Fibroblast of lung (primary cell): Measurements from ENCODE around the gene LARP4B.

Source experiments
- EZH2 ChIP-seq: IDR thresholded peaks from 2 replicates; pipeline ENCODE4 v1.5.1; 2012; ENCODE audit warnings: low read length, control low read depth, mild to moderate bottlenecking; ENCODE audit errors: missing control alignments
- TF ChIP-seq, protein P1 (sequence below), 2 donors: IDR thresholded peaks in 1 of 2; conservative IDR thresholded peaks in 1 of 2; 1 replicate in 1 of 2; 2 replicates in 1 of 2; pipeline ENCODE4 v1.5.1; 2011 to 2012; ENCODE audit warnings: low read length in 2 of 2, control low read depth in 1 of 2, inconsistent platforms in 1 of 2, low read depth in 1 of 2, mild to moderate bottlenecking in 1 of 2

DNA sequence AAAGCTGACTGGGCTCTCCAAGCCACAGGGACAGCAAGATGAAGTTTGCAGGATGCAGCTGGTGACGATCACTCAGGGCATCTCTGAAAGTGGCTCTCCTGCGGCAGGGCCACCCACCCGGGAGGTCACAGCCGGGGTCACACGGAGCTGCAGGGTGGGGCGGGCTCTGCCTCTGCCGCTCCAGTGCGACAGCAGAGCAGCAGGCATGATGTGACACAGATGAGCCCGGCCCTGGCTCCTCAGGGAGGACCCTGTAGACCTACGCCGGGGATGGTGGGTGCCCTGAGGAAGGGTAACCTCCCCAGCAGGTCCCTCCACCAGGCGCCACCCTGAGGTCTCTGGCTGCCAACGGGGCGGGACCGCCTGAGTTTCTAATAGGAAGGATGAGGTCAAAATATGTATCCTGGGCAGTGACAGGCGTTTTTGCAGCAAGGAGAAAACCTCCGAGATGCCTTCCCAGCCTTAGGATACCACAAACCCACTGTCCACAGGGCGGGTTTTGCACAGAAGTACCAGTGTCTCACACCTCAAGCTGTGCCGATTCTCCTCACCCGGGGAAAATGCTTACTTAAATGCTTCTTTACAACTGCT lies 127.2 kb downstream of the LARP4B start:
- TF ChIP-seq, protein P1, sequence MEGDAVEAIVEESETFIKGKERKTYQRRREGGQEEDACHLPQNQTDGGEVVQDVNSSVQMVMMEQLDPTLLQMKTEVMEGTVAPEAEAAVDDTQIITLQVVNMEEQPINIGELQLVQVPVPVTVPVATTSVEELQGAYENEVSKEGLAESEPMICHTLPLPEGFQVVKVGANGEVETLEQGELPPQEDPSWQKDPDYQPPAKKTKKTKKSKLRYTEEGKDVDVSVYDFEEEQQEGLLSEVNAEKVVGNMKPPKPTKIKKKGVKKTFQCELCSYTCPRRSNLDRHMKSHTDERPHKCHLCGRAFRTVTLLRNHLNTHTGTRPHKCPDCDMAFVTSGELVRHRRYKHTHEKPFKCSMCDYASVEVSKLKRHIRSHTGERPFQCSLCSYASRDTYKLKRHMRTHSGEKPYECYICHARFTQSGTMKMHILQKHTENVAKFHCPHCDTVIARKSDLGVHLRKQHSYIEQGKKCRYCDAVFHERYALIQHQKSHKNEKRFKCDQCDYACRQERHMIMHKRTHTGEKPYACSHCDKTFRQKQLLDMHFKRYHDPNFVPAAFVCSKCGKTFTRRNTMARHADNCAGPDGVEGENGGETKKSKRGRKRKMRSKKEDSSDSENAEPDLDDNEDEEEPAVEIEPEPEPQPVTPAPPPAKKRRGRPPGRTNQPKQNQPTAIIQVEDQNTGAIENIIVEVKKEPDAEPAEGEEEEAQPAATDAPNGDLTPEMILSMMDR (conservative IDR thresholded peaks at IDR 0.05 in 1 of 2, IDR thresholded peaks at IDR 0.05 in 1 of 2; ENCODE audit: low read depth in 1 of 2, low read length in 2 of 2): no peak
- no peak for TF ChIP-seq EZH2
